Testis (tissue), 2 donors: ENCODE results near the gene FCN3.

ENCODE experiments used
- POLR2A ChIP-seq: fragments of 450-650 bp; IDR thresholded peaks from one replicate; pipeline ENCODE4 v1.6.1; 2017; ENCODE audit warnings: antibody characterized with exemption, mild to moderate bottlenecking, moderate library complexity
- TF ChIP-seq, protein P1 (sequence below), 3 experiments: fragments of 450-650 bp in 2 of 3; fragments of 200-600 bp in 1 of 3; sonication (generic) in 1 of 3; IDR thresholded peaks; one replicate each; pipeline ENCODE4 v1.5.1; 2016 to 2019; ENCODE audit warnings: antibody characterized with exemption in 3 of 3, mild to moderate bottlenecking in 2 of 3, moderate library complexity in 1 of 3

DNA sequence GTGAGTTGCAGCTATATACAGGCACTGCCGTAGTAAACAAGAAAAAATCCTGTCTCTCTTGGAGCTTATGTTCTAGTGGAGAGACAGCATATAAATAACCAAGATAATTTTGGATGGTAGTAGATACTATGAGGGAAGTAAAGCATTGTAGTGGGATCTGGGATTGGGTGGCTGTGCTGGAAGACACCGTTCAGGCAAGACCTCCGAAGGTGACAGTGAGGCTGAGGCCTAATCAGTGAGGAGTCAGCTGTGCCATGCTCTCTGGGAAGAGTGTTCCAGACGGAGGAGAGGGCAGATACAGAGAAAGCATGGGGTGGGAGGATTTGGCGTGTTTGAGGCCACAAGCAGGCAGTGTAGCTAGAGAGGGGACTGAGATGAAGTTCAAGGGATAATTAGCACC is 46.7 kb downstream of the FCN3 start:
- TF ChIP-seq, protein P1, sequence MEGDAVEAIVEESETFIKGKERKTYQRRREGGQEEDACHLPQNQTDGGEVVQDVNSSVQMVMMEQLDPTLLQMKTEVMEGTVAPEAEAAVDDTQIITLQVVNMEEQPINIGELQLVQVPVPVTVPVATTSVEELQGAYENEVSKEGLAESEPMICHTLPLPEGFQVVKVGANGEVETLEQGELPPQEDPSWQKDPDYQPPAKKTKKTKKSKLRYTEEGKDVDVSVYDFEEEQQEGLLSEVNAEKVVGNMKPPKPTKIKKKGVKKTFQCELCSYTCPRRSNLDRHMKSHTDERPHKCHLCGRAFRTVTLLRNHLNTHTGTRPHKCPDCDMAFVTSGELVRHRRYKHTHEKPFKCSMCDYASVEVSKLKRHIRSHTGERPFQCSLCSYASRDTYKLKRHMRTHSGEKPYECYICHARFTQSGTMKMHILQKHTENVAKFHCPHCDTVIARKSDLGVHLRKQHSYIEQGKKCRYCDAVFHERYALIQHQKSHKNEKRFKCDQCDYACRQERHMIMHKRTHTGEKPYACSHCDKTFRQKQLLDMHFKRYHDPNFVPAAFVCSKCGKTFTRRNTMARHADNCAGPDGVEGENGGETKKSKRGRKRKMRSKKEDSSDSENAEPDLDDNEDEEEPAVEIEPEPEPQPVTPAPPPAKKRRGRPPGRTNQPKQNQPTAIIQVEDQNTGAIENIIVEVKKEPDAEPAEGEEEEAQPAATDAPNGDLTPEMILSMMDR (IDR thresholded peaks at IDR 0.05) = no peak
- TF ChIP-seq POLR2A = no peak
